Ascending aorta (tissue), 2 donors: Measurements from ENCODE around the gene TNFSF4. TPM values are rescaled to one million over a fixed set of nuclear protein-coding genes. Genes with fewer than 3 reads are reported as not detected.

ENCODE experiments used
- DNase-seq, 2 donors: peaks; one replicate each; pipeline ENCODE4 v3.0.0-alpha.2; 2019; ENCODE audit warnings: low spot score in 2 of 2
- H3K27ac ChIP-seq, 2 donors: fragments of 200-600 bp; sonication (generic); one replicate each; pipeline ENCODE4 v1.5.1; 2016 to 2017; ENCODE audit warnings: mild to moderate bottlenecking in 1 of 2
- H3K27me3 ChIP-seq: fragments of 200-600 bp; sonication (generic); one replicate; pipeline ENCODE4 v1.5.1; 2017
- H3K36me3 ChIP-seq, 2 donors: fragments of 200-600 bp; sonication (generic); one replicate each; pipeline ENCODE4 v1.5.1; 2016
- H3K4me1 ChIP-seq, 2 donors: fragments of 200-600 bp; sonication (generic); one replicate each; pipeline ENCODE4 v1.5.1; 2016 to 2017; ENCODE audit warnings: mild to moderate bottlenecking in 1 of 2
- H3K4me3 ChIP-seq, 2 donors: fragments of 200-600 bp; sonication (generic); one replicate each; pipeline ENCODE4 v1.5.1; 2016 to 2017; ENCODE audit warnings: mild to moderate bottlenecking in 1 of 2
- H3K9me3 ChIP-seq, 2 donors: fragments of 200-600 bp; sonication (generic); one replicate each; pipeline ENCODE4 v1.5.1; 2016
- intact Hi-C: fragments of 100-400 bp; cut with DNase I; formaldehyde crosslinking; loops from one replicate; pipeline ENCODE4 v1.15.1; 2023
- total RNA-seq: library from RNA; depleted of rRNA; stranded (reverse); fragments of >200 nt; gene quantifications from one replicate; pipeline ENCODE4 v1.1.0, GENCODE V29; 2016
- TF ChIP-seq, protein P1 (sequence below), 3 experiments: fragments of 200-600 bp in 2 of 3; fragments of 450-650 bp in 1 of 3; sonication (generic) in 2 of 3; IDR thresholded peaks; one replicate each; pipeline ENCODE4 v1.5.1; 2016 to 2019; ENCODE audit warnings: antibody characterized with exemption in 3 of 3, mild to moderate bottlenecking in 1 of 3, moderate library complexity in 1 of 3

TNFSF4 gene
- total RNA-seq, 1 donor from 2014 or later, result 0.75 TPM

DNA sequence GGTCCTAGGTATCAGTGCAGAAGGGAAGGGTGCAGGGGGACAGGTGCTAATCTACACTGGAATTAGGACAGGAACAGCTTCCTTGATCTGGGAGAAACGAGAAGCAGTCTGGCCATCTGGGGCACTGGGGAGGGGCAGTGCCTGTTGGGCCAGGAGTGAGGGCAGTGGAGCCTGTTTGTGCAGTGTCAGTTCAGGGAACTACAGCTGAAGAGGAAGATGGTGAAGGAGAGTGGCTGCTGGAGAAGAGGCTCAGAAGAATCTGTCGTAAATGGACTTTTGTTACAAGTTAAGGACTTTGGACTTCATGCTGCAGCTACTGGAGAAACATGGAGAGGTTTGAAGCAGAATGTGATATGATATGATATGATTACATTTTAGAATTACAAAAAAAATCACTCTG lies 3.2 kb upstream of the TNFSF4 start:
- TF ChIP-seq, protein P1, sequence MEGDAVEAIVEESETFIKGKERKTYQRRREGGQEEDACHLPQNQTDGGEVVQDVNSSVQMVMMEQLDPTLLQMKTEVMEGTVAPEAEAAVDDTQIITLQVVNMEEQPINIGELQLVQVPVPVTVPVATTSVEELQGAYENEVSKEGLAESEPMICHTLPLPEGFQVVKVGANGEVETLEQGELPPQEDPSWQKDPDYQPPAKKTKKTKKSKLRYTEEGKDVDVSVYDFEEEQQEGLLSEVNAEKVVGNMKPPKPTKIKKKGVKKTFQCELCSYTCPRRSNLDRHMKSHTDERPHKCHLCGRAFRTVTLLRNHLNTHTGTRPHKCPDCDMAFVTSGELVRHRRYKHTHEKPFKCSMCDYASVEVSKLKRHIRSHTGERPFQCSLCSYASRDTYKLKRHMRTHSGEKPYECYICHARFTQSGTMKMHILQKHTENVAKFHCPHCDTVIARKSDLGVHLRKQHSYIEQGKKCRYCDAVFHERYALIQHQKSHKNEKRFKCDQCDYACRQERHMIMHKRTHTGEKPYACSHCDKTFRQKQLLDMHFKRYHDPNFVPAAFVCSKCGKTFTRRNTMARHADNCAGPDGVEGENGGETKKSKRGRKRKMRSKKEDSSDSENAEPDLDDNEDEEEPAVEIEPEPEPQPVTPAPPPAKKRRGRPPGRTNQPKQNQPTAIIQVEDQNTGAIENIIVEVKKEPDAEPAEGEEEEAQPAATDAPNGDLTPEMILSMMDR (IDR thresholded peaks at IDR 0.05), result no peak
- Histone ChIP-seq H3K27ac (no peak overlapping the region), H3K4me1 (no peaks in the 10 kb centered on the region), H3K27me3 (no peaks in the 10 kb centered on the region), H3K36me3 (no peaks in the 10 kb centered on the region), H3K9me3 (no peaks in the 10 kb centered on the region), H3K4me3 (no peak overlapping the region)
- no peak for DNase-seq
- intact Hi-C loops, result loop anchor here (5.0 kb wide), 1 partner anchor 468 kb away; no protein-coding TSS in a partner anchor

DNA sequence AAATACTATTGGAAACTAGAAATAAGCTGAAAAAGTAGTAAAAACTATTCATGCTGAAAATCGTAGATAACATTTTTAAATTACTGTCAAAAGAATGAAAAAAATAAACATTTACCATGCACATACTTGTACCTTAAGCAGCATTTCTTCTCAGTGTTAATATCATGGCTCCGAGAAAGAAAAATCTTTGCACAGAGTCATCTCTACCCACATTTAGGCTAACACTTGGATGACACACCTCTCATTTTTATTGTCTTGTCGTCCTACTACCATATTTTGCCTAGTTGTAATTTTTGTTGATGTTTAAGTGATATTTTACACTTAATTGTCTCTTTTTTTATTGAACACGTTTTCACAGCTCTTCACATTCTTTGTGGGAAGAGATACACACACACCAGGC lies 1.7 kb upstream of the TNFSF4 start:
- no peak for DNase-seq
- intact Hi-C loops, result no loop called here

DNA sequence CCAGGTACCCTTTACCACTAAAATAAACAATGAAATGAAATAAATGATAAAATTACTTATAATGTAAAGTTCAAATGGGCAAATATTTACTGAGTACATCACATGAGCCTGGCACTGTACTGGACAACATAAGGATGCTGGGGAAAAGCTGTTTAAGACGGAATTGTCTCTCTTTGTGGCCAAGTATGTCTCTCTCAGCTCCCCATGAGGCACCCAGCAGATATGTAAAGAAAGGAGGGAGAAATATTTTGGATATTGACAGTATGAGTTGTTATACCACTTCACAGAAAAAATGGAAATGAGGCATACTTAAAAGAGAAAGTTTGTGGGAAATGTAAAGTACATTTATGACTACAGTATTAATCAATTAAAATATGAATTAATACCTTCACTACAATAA lies 1.0 kb upstream of the TNFSF4 start:
- H3K36me3 ChIP-seq, result no peaks in the 10 kb centered on the region
- no peaks in the 10 kb centered on the region for H3K9me3 ChIP-seq
- H3K27me3 ChIP-seq, result no peaks in the 10 kb centered on the region
- intact Hi-C loops, result no loop called here
- TF ChIP-seq, protein P1 (IDR thresholded peaks at IDR 0.05), result no peak
- no peak overlapping the region for H3K4me3 ChIP-seq
- H3K4me1 ChIP-seq, result no peaks in the 10 kb centered on the region
- no peak for DNase-seq
- H3K27ac ChIP-seq, result no peak overlapping the region

More for the DNA sequence above, 1.7 kb upstream of the TNFSF4 start:
- no peak overlapping the region for H3K4me3 ChIP-seq
- no peaks in the 10 kb centered on the region for H3K4me1 ChIP-seq
- no peak overlapping the region for H3K27ac ChIP-seq
- TF ChIP-seq, protein P1 (IDR thresholded peaks at IDR 0.05), result no peak
- no peaks in the 10 kb centered on the region for H3K36me3 ChIP-seq
- H3K9me3 ChIP-seq, result no peaks in the 10 kb centered on the region
- no peaks in the 10 kb centered on the region for H3K27me3 ChIP-seq

DNA sequence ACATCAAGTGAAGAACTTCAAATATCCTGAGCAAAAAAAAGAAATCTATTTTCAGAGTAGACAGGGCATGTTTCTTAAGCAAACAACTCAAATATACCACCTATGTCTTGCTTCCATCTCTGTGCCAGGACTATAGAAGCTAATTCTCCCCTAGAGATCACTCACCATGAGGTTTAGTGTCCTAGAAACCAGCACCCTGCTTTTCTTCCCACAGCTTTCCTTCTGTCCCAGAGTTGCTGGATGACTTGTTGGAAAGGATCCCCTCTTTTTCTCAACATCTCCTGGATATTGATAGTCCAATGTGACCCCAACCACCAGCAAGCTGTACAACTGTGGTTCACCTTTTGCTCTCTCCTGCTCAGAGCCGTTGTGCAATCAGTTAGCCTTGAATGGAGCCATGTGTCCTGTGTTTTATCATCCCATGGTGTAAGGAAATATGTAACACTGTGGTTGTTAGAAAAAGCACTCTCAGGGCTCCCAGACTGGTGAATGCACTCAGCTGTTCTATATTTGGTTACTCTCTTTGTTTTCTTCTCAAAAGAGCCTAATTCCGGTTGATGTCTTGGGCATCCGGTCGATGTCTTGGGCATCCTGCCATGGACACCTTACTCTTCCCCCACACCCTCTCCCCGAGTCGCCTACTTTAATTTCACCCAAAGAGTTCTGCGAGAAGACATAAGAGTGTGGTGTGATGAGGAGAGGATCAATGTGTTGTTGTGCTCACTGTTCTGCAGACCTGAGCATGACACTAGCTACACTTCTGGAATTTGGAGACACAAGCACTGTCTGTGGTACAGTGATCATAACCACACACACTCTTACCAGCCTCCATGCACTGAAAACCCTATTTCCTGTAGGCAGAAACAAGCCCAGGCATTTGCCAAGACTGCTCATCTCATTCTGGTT lies 1.7 kb downstream of the TNFSF4 start:
- no peak overlapping the region for H3K27ac ChIP-seq
- intact Hi-C loops, result no loop called here
- H3K36me3 ChIP-seq, result no peaks in the 10 kb centered on the region
- no peaks in the 10 kb centered on the region for H3K27me3 ChIP-seq
- no peaks in the 10 kb centered on the region for H3K4me1 ChIP-seq
- no peak overlapping the region for H3K4me3 ChIP-seq
- H3K9me3 ChIP-seq, result no peaks in the 10 kb centered on the region
- TF ChIP-seq, protein P1 (IDR thresholded peaks at IDR 0.05), result no peak
- no peak for DNase-seq

DNA sequence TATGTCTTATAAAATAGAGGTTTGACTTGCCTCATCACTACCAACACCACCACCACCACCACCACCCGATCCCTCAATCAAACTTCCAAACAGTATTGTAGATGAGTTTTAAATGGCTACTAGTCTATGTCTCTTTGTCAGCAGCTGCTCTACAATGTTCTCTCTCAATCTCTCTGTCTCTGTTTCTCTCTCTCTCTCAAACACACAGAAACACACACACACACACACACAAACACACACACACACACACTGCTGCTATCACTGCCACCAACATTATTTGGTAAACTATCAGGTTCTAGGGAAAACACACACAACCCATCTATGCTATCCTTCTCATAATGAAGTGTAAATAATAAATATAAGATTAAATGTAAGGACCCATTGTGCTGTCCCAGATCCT lies 2.4 kb downstream of the TNFSF4 start:
- Histone ChIP-seq H3K4me3 (no peak overlapping the region), H3K4me1 (no peaks in the 10 kb centered on the region), H3K27ac (no peak overlapping the region), H3K27me3 (no peaks in the 10 kb centered on the region), H3K36me3 (no peaks in the 10 kb centered on the region), H3K9me3 (no peaks in the 10 kb centered on the region)
- no peak for DNase-seq
- TF ChIP-seq, protein P1 (IDR thresholded peaks at IDR 0.05), result no peak
- intact Hi-C loops, result no loop called here
